Stimulated activated CD4-positive, alpha-beta T cell treated with anti-CD3 and anti-CD28 coated beads, TNF-alpha, amount 100 ng/mL, for 1 hour (primary cell): ENCODE measurements around the gene SRGAP1.
"Not testable (repeated sequence)": the region's sequence is repeated elsewhere in the genome, so short reads cannot be mapped to it uniquely, and the experiment has no call there.

Experiments
- DNase-seq, 3 donors: peaks; one replicate each; pipeline ENCODE4 v3.0.0-alpha.2; 2020; ENCODE audit warnings: low read depth in 3 of 3, low spot score in 1 of 3

SRGAP1 gene

DNA sequence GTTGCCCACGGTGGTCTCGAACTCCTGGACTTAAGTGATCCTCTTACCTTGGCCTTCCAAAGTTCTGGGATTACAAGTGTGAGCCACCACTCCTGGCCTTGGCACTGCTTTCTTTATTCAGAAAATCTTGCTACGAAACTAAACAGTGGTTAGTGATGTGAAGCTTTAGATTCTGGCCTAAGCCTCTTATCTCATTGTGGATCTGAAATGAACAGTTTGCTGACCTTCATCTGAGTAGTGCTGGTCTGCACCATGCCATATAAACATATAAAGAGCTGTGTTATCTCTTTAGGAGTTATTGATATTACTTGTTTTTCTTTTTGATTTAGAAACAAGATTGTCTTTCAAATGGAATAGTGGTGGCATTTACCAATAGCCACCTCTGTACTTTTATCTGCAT, 22.6 kb downstream of the SRGAP1 start:
- no peak for DNase-seq

DNA sequence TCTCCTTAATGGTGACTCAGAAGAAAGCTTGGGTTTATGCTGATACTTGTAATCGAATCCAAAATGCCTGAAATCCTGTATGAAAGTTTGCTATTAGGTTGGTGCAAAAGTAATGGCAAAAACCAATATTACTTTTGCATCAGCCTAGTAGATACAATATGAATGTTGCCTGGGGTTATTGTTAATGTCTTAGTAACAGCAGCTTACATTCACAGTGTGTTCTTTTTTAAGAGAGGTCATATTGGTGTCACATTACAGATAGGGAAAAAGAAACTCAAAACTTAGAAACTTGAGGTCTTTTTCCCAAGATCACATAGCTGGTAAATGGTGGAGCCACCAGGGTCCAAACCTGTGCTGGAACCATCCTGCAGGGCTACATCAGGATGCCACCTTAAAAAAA, 25.2 kb downstream of the SRGAP1 start:
- no peak for DNase-seq

GRCh38 chr12:63870838-63871237, 26.3 kb downstream of the SRGAP1 start:
- no peak for DNase-seq

GRCh38 chr12:63874897-63875480, 30.5 kb downstream of the SRGAP1 start:
- DNase-seq, result no peak

DNA sequence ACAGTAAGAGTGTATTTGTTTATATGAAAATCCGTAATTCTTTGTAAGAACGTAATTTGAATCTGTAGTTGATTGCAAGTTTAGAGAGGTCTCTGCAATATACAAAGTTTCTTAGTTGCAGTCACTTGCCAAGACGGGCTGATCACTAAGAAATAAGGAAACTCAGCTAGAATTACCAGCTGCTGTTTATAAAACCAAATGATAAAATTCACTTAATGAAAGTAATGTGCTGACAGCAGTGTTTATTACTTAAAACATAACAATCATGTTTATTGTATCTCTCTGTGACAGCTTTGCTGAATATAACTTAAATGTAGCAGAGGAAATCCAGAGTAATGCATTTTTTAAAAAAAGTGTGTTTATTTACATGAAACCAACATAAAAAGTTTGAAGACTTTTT, 31.2 kb downstream of the SRGAP1 start:
- DNase-seq, result no peak

- no peak for DNase-seq
Measured at GRCh38 chr12:63876980-63877379, 32.5 kb downstream of the SRGAP1 start.

- DNase-seq, result no peak
Measured at GRCh38 chr12:63877693-63878092, 33.2 kb downstream of the SRGAP1 start.

- DNase-seq, result not testable (repeated sequence)
Measured at GRCh38 chr12:63880235-63880634, 35.7 kb downstream of the SRGAP1 start.

DNA sequence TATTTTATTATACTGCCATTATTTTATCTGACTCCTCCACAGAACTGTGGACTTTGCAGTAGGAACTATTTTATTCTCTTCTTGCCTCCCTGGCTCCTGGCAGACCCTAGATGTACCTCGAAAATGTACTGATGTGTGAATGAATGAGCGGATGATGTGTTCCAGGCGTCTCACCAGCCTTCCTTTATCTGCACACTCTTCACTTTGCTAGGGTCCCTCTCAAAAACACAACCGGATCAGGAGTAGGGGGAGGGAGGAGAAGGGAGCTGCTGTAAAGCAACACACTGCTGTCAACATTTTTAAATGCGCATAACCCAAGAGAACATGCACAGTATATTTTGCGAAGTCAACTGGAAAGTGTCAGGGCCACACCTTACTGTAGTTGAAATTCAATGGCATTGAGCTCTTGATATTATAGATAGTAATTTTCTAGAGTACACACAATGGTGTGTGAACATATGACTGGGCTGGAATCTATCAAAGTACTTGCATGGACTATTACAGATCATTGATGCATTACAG, 36.3 kb downstream of the SRGAP1 start:
- DNase-seq, result no peak

DNA sequence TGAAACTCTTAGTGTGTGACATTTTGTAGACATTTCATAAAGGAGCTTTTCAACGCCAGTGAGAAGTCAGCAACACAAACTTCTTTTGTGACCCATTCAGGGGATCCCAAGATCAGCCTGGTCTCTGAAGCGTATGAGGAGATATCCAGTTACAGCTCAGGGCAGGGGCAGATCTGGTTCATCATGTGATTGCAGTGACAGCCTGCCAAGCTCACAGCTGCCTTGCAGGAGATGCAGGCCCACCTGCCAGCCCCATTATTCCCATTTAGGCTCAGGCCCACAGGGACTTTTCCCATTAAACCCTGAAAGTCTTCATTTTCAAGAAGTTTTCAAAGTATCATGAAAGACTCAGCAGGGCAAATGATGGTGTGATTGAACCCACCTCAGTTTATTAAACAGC, 38.3 kb downstream of the SRGAP1 start:
- DNase-seq, result no peak

GRCh38 chr12:63885401-63885800, 40.9 kb downstream of the SRGAP1 start:
- DNase-seq, result no peak

GRCh38 chr12:63888908-63889635, 44.6 kb downstream of the SRGAP1 start:
- DNase-seq, result no peak

GRCh38 chr12:63889721-63890509, 45.4 kb downstream of the SRGAP1 start:
- DNase-seq, result no peak

- no peak for DNase-seq
Measured at GRCh38 chr12:63893170-63893569, 48.7 kb downstream of the SRGAP1 start.

GRCh38 chr12:63894132-63894531, 49.6 kb downstream of the SRGAP1 start:
- no peak for DNase-seq

GRCh38 chr12:63895841-63896240, 51.3 kb downstream of the SRGAP1 start:
- DNase-seq, result no peak

DNA sequence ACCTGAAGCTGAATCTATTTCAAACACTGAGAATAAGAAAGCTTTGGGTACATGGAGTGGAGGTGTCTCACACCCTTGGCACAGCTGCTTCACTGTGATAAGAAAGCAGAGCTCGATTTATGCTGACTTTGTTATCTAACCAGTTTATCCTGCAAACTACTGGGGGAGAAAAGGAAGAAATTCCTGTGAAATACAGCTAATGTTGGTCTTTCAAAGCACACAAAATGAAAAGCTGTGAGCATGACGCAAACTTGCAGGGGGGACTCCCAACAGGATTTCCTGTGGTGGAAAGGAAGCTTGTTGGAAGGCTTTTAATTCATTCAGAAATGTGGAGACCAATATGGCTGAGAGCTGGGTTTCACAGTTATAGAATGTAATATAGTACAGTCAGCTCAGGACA, 53.4 kb downstream of the SRGAP1 start:
- DNase-seq, result no peak

DNA sequence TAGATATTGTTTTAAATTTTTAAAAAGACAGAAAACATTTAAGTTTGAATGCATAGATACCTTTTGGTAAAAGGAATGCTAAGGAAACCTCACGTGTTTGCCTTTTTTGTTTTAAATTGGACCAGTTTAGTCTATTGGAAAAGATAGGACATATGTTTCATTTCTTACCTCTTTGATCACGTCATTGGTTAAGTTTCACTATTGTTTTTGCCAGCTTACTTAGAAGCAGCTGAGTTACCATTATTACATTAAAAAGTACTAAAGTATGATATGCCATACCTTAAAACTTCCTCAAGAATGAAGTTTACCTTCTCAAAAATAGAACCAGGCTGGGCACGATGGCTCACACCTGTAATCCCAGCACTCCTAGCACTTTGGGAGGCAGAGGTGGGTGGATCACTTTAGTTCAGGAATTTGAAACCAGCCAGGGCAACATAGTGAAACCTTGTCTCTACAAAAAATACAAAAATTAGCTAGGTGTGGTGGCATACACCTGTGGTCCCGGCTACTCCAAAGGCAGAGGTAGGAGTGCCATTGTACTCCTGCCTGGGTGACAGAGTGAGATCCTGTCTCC, 54.4 kb downstream of the SRGAP1 start:
- no peak for DNase-seq

DNA sequence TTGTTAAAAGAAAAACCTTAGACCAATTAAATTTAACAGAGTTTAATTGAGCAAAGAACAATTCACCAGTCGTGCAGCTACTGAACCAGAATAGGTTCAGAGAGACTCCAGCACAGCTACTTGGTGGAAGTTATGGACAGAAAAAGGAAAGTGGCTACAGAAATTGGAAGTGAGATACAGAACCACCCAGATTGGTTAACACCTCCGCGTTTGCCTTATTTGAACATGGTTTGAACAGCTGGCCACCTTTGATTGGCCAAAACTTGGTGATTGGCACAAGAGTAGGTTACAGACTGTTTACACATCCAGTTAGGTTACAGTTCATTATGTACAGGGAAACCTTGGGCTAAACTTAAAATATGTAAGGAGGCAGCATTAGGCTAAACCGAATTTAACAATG, 54.9 kb downstream of the SRGAP1 start:
- DNase-seq, result no peak

GRCh38 chr12:63900922-63901793, 56.7 kb downstream of the SRGAP1 start:
- DNase-seq, result no peak

DNA sequence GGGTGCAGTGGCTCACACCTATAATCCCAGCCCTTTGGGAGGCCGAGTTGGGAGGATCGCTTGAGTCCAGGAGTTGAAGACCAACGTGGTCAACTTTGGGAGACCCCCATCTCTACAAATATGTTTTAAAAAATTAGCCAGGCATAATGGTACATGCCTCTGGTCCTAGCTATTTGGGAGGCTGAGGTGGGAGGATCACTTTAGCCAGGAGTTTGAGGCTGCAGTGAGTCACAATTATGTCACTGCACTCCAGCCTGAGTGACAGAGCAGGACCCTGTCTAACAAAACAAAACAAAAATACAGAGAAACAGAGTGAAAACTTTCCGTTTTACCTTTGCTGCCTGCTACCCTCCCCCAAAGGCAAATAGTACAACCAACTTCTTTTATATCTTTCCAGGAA, 60.2 kb downstream of the SRGAP1 start:
- no peak for DNase-seq
